Activated CD8-positive, alpha-beta T cell treated with anti-CD3 and anti-CD28 coated beads for 36 hours (primary cell): ENCODE results near the gene SLC4A3. TPM values are rescaled to one million over a fixed set of nuclear protein-coding genes. Genes with fewer than 3 reads are reported as not detected.

Source experiments
- ATAC-seq: fragments of 200-7000 bp; cut with Tn5 transposase; one replicate; pipeline ENCODE4 v1.10.0; 2021; ENCODE audit warnings: mild to moderate bottlenecking, moderate library complexity
- CTCF ChIA-PET: fragments of 350-600 bp; sonication (Branson Sonifier 250); formaldehyde crosslinking; loops from one replicate; lab custom pipeline; 2021; ENCODE audit warnings: antibody characterized with exemption; lab: Charles Lee
- POLR2A ChIA-PET: fragments of 350-600 bp; sonication (Branson Sonifier 250); formaldehyde crosslinking; loops from one replicate; lab custom pipeline; 2021; ENCODE audit warnings: antibody characterized with exemption; lab: Charles Lee
- DNase-seq: peaks from one replicate; pipeline ENCODE4 v3.0.0-alpha.2; 2020
- H3K27ac Mint-ChIP-seq: one replicate; pipeline ENCODE4 v1.8.0; 2021; ENCODE audit warnings: mild to moderate bottlenecking, mixed read lengths
- H3K27me3 Mint-ChIP-seq: one replicate; pipeline ENCODE4 v1.8.0; 2021; ENCODE audit warnings: mixed read lengths
- H3K36me3 Mint-ChIP-seq: one replicate; pipeline ENCODE4 v1.8.0; 2021; ENCODE audit warnings: low read depth, mixed read lengths
- H3K4me1 Mint-ChIP-seq: one replicate; pipeline ENCODE4 v1.8.0; 2021; ENCODE audit warnings: low read depth, mixed read lengths
- H3K4me3 Mint-ChIP-seq: one replicate; pipeline ENCODE4 v1.8.0; 2021; ENCODE audit warnings: mild to moderate bottlenecking, moderate library complexity, mixed read lengths
- H3K9me3 Mint-ChIP-seq: one replicate; pipeline ENCODE4 v1.8.0; 2021; ENCODE audit warnings: mixed read lengths
- CTCF ChIP-seq: fragments of 200-600 bp; IDR thresholded peaks from one replicate; pipeline ENCODE4 v1.8.0; 2022; ENCODE audit warnings: antibody characterized with exemption, mild to moderate bottlenecking
- intact Hi-C: fragments of 100-400 bp; cut with micrococcal nuclease; formaldehyde crosslinking; loops from one replicate; pipeline ENCODE4 v1.10.0; 2022
- total RNA-seq, 2 experiments: library from RNA; stranded (reverse); gene quantifications; one replicate each; pipeline ENCODE4 v1.2.3, GENCODE V29; 2021

The SLC4A3 gene
- total RNA-seq, 2 experiments from 2014 or later: not detected

- ATAC-seq: peak; percentile 94
- Mint-ChIP-seq H3K9me3 (no peaks in the 10 kb centered on the region), H3K27me3 (no peaks in the 10 kb centered on the region), H3K27ac (peak within 1 kb of the TSS; percentile 98), H3K4me3 (peak within 1 kb of the TSS; percentile 95), H3K4me1 (peaks cover 22% of the 10 kb centered on the region), H3K36me3 (peaks cover 5% of the 10 kb centered on the region)
- DNase-seq: peak; percentile 97
- POLR2A ChIA-PET: interaction anchor here (1.2 to 1.4 kb wide), 2 partner anchors 55 to 144 kb away, joined by 3 to 4 read pairs; no protein-coding TSS in a partner anchor
- no peak for TF ChIP-seq CTCF
- CTCF ChIA-PET: interaction anchor here (1.1 to 3.2 kb wide), 10 partner anchors 38 to 195 kb away, joined by 3 to 20 read pairs (median 4); partner anchors contain the start of gene CHPF
- intact Hi-C loops: loop anchor here (5.0 kb wide), 1 partner anchor 55 kb away; the partner anchor contains the start of genes CHPF and TMEM198
These were observed 29.7 kb upstream of the SLC4A3 start, which contains the start of gene STK11IP for GRCh38 chr2:219597552-219598307. TSS of gene STK11IP (plus strand) at chr2:219597857. CDS start at chr2:219598120, 263 bp downstream.

- ATAC-seq: no peak
- no peaks in the 10 kb centered on the region for H3K27me3 Mint-ChIP-seq
- peak overlapping the region; percentile 98 for H3K27ac Mint-ChIP-seq
- no peak for DNase-seq
- ChIA-PET POLR2A (no interaction called here), CTCF (interaction anchor here (1.1 to 3.2 kb wide), 7 partner anchors 38 to 69 kb away, joined by 3 to 20 read pairs (median 6); partner anchors contain the start of gene CHPF)
- no peaks in the 10 kb centered on the region for H3K9me3 Mint-ChIP-seq
- intact Hi-C loops: loop anchor here (5.0 kb wide), 1 partner anchor 56 kb away; the partner anchor contains the start of genes CHPF and TMEM198
- no peak for TF ChIP-seq CTCF
- peaks cover 5% of the 10 kb centered on the region for H3K36me3 Mint-ChIP-seq
- H3K4me3 Mint-ChIP-seq: peak overlapping the region; percentile 95
- H3K4me1 Mint-ChIP-seq: peaks cover 22% of the 10 kb centered on the region
These were observed 28.9 kb upstream of the SLC4A3 start for GRCh38 chr2:219598308-219599078.

GRCh38 chr2:219603771-219604170, 23.7 kb upstream of the SLC4A3 start:
- TF ChIP-seq CTCF: no peak
- H3K27me3 Mint-ChIP-seq: no peaks in the 10 kb centered on the region
- intact Hi-C loops: no loop called here
- no peak for ATAC-seq
- H3K9me3 Mint-ChIP-seq: no peaks in the 10 kb centered on the region
- H3K4me1 Mint-ChIP-seq: peaks cover 4% of the 10 kb centered on the region
- ChIA-PET CTCF (interaction anchor here (2.8 kb wide), 1 partner anchor 44 kb away, joined by 14 read pairs; no protein-coding TSS in a partner anchor), POLR2A (no interaction called here)
- H3K4me3 Mint-ChIP-seq: no peak overlapping the region
- H3K27ac Mint-ChIP-seq: no peak overlapping the region
- peaks cover 20% of the 10 kb centered on the region for H3K36me3 Mint-ChIP-seq
- no peak for DNase-seq

- no peak for DNase-seq
- no peak for TF ChIP-seq CTCF
- intact Hi-C loops: no loop called here
- CTCF ChIA-PET: interaction anchor here (1.6 kb wide), 1 partner anchor 65 kb away, joined by 6 read pairs; no protein-coding TSS in a partner anchor
- Mint-ChIP-seq H3K4me3 (no peak overlapping the region), H3K36me3 (peaks cover 22% of the 10 kb centered on the region), H3K4me1 (no peaks in the 10 kb centered on the region), H3K27me3 (no peaks in the 10 kb centered on the region), H3K27ac (no peak overlapping the region), H3K9me3 (no peaks in the 10 kb centered on the region)
- POLR2A ChIA-PET: no interaction called here
- ATAC-seq: no peak
These were observed 21.8 kb upstream of the SLC4A3 start for GRCh38 chr2:219605607-219605954.
